ENCODE results near the gene GAREM1. TPM values are rescaled to one million over a fixed set of nuclear protein-coding genes. Genes with fewer than 3 reads are reported as not detected.

GAREM1 gene
- total and polyA plus RNA-seq, 2 experiments from 2014 or later = 6.9 to 7.1 TPM

DNA sequence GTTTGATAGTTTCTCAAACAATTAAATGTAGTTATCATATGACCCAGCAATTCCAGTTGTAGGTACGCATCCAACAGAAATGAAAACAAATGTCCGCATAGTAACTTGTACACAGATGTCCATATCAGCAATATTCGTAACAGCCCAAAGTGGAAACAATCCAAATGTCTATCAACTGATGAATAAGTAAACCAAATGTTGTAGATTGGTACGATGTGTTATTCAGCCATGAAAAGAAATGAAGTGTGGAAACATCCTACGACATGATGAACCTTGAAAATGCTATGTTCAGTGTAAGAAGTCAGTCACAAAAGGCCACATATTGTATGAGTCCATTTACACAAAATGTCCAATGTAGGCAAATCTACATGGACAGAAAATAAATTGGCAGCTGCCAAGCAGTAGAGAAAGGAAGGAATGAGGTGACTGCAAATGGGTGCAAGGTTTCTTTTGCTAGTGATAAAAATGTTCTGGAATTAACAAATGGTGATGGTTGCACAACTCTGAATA is 26.9 kb downstream of the GAREM1 start:
- 99% methylated on average over 5 of the region's 5 CpGs for WGBS (ENCODE audit: low lambda C conversion rate, missing lambda C conversion rate)
- Histone ChIP-seq H3K4me3 (no peak overlapping the region), H3K9me2 (replicated peaks; ENCODE audit: insufficient read depth) (no peaks in the 10 kb centered on the region), H3K4me1 (ENCODE audit: insufficient read depth) (no peaks in the 10 kb centered on the region), H3K79me2 (peaks cover 33% of the 10 kb centered on the region), H3K4me2 (no peak overlapping the region), H4K20me1 (ENCODE audit: insufficient read depth, poor library complexity, severe bottlenecking) (peaks cover 5% of the 10 kb centered on the region), H3K36me3 (replicated peaks; ENCODE audit: insufficient read depth, low read depth) (no peaks in the 10 kb centered on the region), H2AFZ (no peak overlapping the region), H3K27me3 (no peaks in the 10 kb centered on the region), H3K27ac (no peak overlapping the region), H3K9me3 (ENCODE audit: low read depth) (no peaks in the 10 kb centered on the region)
- DNase-seq (ENCODE audit: low spot score) = no peak
- TF ChIP-seq EZH2 (IDR thresholded peaks at IDR 0.05; ENCODE audit: borderline replicate concordance) (no peak), EZH2phosphoT487 (IDR thresholded peaks at IDR 0.05; ENCODE audit: low read depth, severe bottlenecking, unreplicated experiment) (no peak)
- TF ChIP-seq, protein P1, sequence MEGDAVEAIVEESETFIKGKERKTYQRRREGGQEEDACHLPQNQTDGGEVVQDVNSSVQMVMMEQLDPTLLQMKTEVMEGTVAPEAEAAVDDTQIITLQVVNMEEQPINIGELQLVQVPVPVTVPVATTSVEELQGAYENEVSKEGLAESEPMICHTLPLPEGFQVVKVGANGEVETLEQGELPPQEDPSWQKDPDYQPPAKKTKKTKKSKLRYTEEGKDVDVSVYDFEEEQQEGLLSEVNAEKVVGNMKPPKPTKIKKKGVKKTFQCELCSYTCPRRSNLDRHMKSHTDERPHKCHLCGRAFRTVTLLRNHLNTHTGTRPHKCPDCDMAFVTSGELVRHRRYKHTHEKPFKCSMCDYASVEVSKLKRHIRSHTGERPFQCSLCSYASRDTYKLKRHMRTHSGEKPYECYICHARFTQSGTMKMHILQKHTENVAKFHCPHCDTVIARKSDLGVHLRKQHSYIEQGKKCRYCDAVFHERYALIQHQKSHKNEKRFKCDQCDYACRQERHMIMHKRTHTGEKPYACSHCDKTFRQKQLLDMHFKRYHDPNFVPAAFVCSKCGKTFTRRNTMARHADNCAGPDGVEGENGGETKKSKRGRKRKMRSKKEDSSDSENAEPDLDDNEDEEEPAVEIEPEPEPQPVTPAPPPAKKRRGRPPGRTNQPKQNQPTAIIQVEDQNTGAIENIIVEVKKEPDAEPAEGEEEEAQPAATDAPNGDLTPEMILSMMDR (IDR thresholded peaks at IDR 0.05; ENCODE audit: poor library complexity) = no peak

DNA sequence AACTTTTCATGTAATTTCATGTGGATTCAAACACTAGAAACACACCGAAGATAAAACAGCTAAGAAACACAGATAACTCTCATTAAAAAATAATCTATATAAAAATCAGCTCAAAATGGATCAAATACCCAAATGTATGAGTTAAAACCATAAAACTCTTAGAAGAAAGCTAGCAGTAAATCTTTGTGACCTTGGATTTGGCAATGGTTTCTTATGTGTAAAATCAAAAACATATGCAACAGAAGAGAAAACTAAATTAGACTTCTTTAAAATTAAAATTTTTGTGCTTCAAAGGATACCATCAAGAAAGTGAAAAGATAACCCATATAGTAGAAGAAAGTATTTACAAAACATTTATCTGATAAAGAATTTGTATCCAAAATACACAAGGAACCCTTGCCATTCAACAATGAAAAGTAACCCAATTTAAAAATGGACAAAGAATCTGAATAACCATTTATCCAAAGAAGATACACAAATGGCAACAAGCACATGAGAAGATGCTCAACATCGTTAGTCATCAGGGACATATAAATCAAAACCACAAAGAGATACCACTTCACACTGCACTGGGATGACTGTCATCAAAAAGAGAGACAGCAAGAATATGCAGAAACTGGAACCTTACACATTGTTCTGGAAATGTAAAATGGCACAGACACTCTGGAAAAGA is 27.5 kb downstream of the GAREM1 start:
- Histone ChIP-seq H4K20me1 (ENCODE audit: insufficient read depth, poor library complexity, severe bottlenecking) (peaks cover 5% of the 10 kb centered on the region), H3K4me3 (no peak overlapping the region), H3K9me3 (ENCODE audit: low read depth) (no peaks in the 10 kb centered on the region), H3K4me2 (no peak overlapping the region), H3K27ac (no peak overlapping the region), H2AFZ (no peak overlapping the region), H3K9me2 (replicated peaks; ENCODE audit: insufficient read depth) (no peaks in the 10 kb centered on the region), H3K79me2 (peaks cover 31% of the 10 kb centered on the region), H3K27me3 (no peaks in the 10 kb centered on the region), H3K4me1 (ENCODE audit: insufficient read depth) (no peaks in the 10 kb centered on the region), H3K36me3 (replicated peaks; ENCODE audit: insufficient read depth, low read depth) (no peaks in the 10 kb centered on the region)
- TF ChIP-seq EZH2 (IDR thresholded peaks at IDR 0.05; ENCODE audit: borderline replicate concordance) (no peak), EZH2phosphoT487 (IDR thresholded peaks at IDR 0.05; ENCODE audit: low read depth, severe bottlenecking, unreplicated experiment) (no peak)
- TF ChIP-seq, protein P1 (IDR thresholded peaks at IDR 0.05; ENCODE audit: poor library complexity) = no peak
- DNase-seq (ENCODE audit: low spot score) = no peak
- 79% methylated on average over 2 of the region's 2 CpGs for WGBS (ENCODE audit: low lambda C conversion rate, missing lambda C conversion rate)

DNA sequence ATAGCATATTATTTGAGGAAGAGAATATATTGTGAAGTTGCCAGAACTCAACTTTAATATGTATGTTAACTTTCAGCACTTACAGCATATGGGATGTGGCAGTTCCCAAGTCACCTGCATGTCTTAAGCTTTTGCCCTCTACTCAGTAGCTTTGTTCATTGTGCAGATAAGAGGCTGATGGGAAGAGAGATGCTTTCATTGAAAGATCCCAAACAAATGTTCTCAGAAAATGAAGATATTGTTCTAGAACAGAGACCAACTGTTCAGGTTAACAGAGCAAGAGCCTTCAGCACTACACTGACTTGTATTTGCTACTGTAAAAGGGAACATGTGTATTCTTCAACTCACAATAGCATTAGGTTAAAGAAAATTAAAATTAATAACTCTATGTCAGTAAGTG is 28.1 kb downstream of the GAREM1 start:
- H3K4me1 ChIP-seq (ENCODE audit: insufficient read depth) = no peaks in the 10 kb centered on the region
- H3K36me3 ChIP-seq (replicated peaks; ENCODE audit: insufficient read depth, low read depth) = no peaks in the 10 kb centered on the region

More for the DNA sequence above, 28.1 kb downstream of the GAREM1 start:
- Histone ChIP-seq H3K27ac (no peak overlapping the region), H3K79me2 (peaks cover 31% of the 10 kb centered on the region), H2AFZ (no peak overlapping the region), H3K4me3 (no peak overlapping the region), H3K27me3 (no peaks in the 10 kb centered on the region), H4K20me1 (ENCODE audit: insufficient read depth, poor library complexity, severe bottlenecking) (peaks cover 5% of the 10 kb centered on the region), H3K4me2 (no peak overlapping the region), H3K9me2 (replicated peaks; ENCODE audit: insufficient read depth) (no peaks in the 10 kb centered on the region), H3K9me3 (ENCODE audit: low read depth) (no peaks in the 10 kb centered on the region)
- DNase-seq (ENCODE audit: low spot score) = no peak
- TF ChIP-seq EZH2phosphoT487 (IDR thresholded peaks at IDR 0.05; ENCODE audit: low read depth, severe bottlenecking, unreplicated experiment) = no peak
- no peak for TF ChIP-seq EZH2 (IDR thresholded peaks at IDR 0.05; ENCODE audit: borderline replicate concordance)
- TF ChIP-seq, protein P1 (IDR thresholded peaks at IDR 0.05; ENCODE audit: poor library complexity) = no peak
